Hepatocyte (in vitro differentiated cells): ENCODE measurements around the gene AMDHD2. TPM values are rescaled to one million over a fixed set of nuclear protein-coding genes. Genes with fewer than 3 reads are reported as not detected.
A peak's percentile ranks its signal among the peaks of the same experiment; 100 is the strongest.
"Not testable (repeated sequence)": the region's sequence is repeated elsewhere in the genome, so short reads cannot be mapped to it uniquely, and the experiment has no call there.

ENCODE experiments used
- DNase-seq: peaks from one replicate; pipeline ENCODE4 v3.0.0-alpha.2; 2016; ENCODE audit warnings: low spot score
- H2AFZ ChIP-seq: fragments of 200-600 bp; sonication (generic); 2 replicates; pipeline ENCODE4 v1.6.0; 2016; ENCODE audit warnings: antibody characterized with exemption, mild to moderate bottlenecking
- H3K27ac ChIP-seq: fragments of 200-600 bp; sonication (generic); 2 replicates; pipeline ENCODE4 v1.5.1; 2016; ENCODE audit warnings: mild to moderate bottlenecking
- H3K27me3 ChIP-seq: fragments of 200-600 bp; sonication (generic); 2 replicates; pipeline ENCODE4 v1.6.1; 2016
- H3K36me3 ChIP-seq: fragments of 200-600 bp; sonication (generic); replicated peaks from 2 replicates; pipeline ENCODE4 v1.5.1; 2016; ENCODE audit warnings: low read depth; ENCODE audit not compliant: insufficient read depth
- H3K4me1 ChIP-seq: fragments of 200-600 bp; sonication (generic); 2 replicates; pipeline ENCODE4 v1.5.1; 2016; ENCODE audit warnings: mild to moderate bottlenecking, moderate library complexity; ENCODE audit not compliant: insufficient read depth
- H3K4me2 ChIP-seq: fragments of 200-600 bp; sonication (generic); 2 replicates; pipeline ENCODE4 v1.6.0; 2016
- H3K4me3 ChIP-seq: fragments of 200-600 bp; sonication (generic); 2 replicates; pipeline ENCODE4 v1.5.1; 2016; ENCODE audit warnings: mild to moderate bottlenecking
- H3K79me2 ChIP-seq: fragments of 200-600 bp; sonication (generic); 2 replicates; pipeline ENCODE4 v1.6.0; 2017; ENCODE audit warnings: mild to moderate bottlenecking
- H3K9me2 ChIP-seq: fragments of 200-600 bp; sonication (generic); replicated peaks from 2 replicates; pipeline ENCODE4 v1.6.0; 2017; ENCODE audit warnings: mild to moderate bottlenecking; ENCODE audit not compliant: insufficient read depth
- H3K9me3 ChIP-seq: fragments of 200-600 bp; sonication (generic); 2 replicates; pipeline ENCODE4 v1.5.1; 2016; ENCODE audit warnings: low read depth, mild to moderate bottlenecking
- H4K20me1 ChIP-seq: fragments of 200-600 bp; sonication (generic); 2 replicates; pipeline ENCODE4 v1.6.0; 2016; ENCODE audit warnings: mild to moderate bottlenecking; ENCODE audit not compliant: insufficient read depth, poor library complexity, severe bottlenecking
- EZH2 ChIP-seq: fragments of 200-600 bp; sonication (generic); IDR thresholded peaks from 2 replicates; pipeline ENCODE4 v1.6.1; 2016; ENCODE audit warnings: antibody characterized with exemption, mild to moderate bottlenecking, borderline replicate concordance
- EZH2phosphoT487 ChIP-seq: fragments of 200-600 bp; sonication (generic); IDR thresholded peaks from one replicate; pipeline ENCODE4 v1.6.1; 2018; ENCODE audit warnings: antibody characterized with exemption, mild to moderate bottlenecking, low read depth, moderate library complexity; ENCODE audit not compliant: unreplicated experiment, severe bottlenecking
- WGBS: methylation state at CpG from one replicate; pipeline ENCODE4 v1.1.6; 2016; ENCODE audit warnings: low lambda C conversion rate; ENCODE audit errors: missing lambda C conversion rate; 5-methylcytosine and 5-hydroxymethylcytosine counted together
- polyA plus RNA-seq: library from polyadenylated mRNA; unstranded; fragments of >200 nt; fragmentation: Nextera tagmentation; extraction: Ambion mirVana; gene quantifications from 2 replicates; pipeline ENCODE4 v1.2.1, GENCODE V29; 2016
- total RNA-seq: library from RNA; depleted of rRNA; stranded (reverse); fragments of >200 nt; gene quantifications from 2 replicates; pipeline ENCODE4 v1.2.3, GENCODE V29; 2014
- TF ChIP-seq, protein P1 (sequence below): fragments of 200-600 bp; sonication (generic); IDR thresholded peaks from 2 replicates; pipeline ENCODE4 v1.5.1; 2016; ENCODE audit warnings: antibody characterized with exemption, mild to moderate bottlenecking; ENCODE audit not compliant: poor library complexity

Gene AMDHD2
- total and polyA plus RNA-seq, 2 experiments from 2014 or later, result 43.6 to 70.8 TPM

- H3K79me2 ChIP-seq, result peaks cover 21% of the 10 kb centered on the region
Measured at GRCh38 chr16:2535625-2536013, 15.4 kb downstream of the AMDHD2 start.

DNA sequence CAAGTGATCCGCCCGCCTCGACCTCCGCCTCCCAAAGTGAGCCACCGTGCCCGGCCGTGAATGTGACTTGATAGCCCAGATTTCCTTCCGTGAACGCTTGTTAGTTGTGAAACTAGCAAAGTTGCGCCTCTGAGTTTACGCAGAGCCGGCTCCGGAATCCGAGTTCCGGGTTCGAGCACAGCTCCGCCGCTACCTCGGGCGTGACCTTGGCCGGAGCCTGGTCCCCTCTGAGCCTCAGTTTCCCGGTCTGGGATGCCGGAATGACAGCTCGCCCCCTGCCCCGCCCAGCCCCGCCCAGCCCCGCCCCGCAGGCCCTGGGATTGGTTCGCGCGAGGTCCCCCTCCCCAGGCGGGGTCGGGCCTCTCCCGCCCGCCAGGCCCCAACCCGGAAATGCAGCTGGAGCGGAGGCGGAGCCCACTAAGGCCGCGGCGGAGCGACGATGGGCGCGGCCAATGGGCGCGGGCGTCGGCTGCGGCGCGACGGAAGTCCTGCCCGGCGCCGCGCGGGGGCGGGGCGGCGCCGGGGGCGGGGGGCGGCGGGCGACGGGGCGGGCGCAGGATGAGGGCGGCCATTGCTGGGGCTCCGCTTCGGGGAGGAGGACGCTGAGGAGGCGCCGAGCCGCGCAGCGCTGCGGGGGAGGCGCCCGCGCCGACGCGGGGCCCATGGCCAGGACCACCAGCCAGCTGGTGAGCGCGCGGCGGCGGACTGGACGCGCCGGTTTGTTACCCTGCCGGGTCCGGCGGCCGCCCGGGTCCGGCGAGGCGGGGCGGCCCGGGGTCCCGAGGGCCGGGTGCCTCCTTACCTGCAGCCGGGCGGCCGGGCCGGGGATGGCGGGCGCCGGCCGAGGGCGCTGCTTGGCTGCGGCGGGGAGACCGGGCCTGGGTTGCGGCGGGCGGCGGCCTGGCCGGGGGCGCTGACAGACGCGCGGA is 17.5 kb downstream of the AMDHD2 start, which contains the start of gene PDPK1:
TSS of gene PDPK1 (plus strand) at position 571 of the 929 bp plus-strand sequence. CDS start at position 663, 92 bp downstream.
- Histone ChIP-seq H3K9me3 (no peaks in the 10 kb centered on the region), H3K36me3 (no peaks in the 10 kb centered on the region)

More at GRCh38 chr16:2535625-2536013, 15.4 kb downstream of the AMDHD2 start:
- WGBS, result 78% methylated on average over 9 of the region's 9 CpGs
- Histone ChIP-seq H3K4me2 (no peak overlapping the region), H4K20me1 (peaks cover 21% of the 10 kb centered on the region), H2AFZ (no peak overlapping the region), H3K27ac (no peak overlapping the region), H3K4me3 (no peak overlapping the region), H3K36me3 (no peaks in the 10 kb centered on the region), H3K4me1 (peaks cover 14% of the 10 kb centered on the region), H3K27me3 (no peaks in the 10 kb centered on the region), H3K9me3 (no peaks in the 10 kb centered on the region), H3K9me2 (no peaks in the 10 kb centered on the region)
- TF ChIP-seq EZH2phosphoT487 (no peak), EZH2 (no peak)
- TF ChIP-seq, protein P1, sequence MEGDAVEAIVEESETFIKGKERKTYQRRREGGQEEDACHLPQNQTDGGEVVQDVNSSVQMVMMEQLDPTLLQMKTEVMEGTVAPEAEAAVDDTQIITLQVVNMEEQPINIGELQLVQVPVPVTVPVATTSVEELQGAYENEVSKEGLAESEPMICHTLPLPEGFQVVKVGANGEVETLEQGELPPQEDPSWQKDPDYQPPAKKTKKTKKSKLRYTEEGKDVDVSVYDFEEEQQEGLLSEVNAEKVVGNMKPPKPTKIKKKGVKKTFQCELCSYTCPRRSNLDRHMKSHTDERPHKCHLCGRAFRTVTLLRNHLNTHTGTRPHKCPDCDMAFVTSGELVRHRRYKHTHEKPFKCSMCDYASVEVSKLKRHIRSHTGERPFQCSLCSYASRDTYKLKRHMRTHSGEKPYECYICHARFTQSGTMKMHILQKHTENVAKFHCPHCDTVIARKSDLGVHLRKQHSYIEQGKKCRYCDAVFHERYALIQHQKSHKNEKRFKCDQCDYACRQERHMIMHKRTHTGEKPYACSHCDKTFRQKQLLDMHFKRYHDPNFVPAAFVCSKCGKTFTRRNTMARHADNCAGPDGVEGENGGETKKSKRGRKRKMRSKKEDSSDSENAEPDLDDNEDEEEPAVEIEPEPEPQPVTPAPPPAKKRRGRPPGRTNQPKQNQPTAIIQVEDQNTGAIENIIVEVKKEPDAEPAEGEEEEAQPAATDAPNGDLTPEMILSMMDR, result no peak
- DNase-seq, result peak; percentile 40

DNA sequence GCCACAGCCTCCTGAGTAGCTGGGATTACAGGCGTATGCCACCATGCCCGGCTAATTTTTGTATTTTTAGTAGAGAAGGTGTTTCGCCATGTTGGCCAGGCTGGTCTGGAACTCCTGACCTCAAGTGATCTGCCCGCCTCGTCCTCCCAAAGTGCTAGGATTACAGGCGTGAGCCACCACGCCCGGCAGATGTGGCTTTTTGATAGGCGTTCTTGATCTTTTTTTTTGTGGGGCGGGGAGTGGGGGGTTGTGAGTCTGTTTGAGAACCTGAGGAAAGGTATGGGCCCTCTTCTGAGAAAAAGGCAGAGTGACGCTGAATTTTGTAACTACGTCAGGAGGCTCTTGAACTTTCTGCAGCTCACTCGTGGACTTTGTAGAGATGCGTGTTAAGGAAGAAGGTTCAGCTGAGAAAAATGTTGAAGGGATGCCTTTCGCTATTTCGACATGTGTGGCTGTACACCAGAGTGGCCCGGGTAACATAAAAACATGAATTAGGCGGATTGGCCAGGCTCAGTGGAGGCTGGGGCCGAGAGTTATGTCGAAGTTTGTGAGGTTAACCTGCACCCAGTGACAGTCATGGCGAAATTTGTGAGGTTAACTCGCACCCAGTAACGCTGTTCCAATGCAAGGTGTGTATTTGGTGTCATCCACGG is 19.1 kb downstream of the AMDHD2 start:
- H3K9me3 ChIP-seq, H3K4me3 ChIP-seq, H3K27me3 ChIP-seq, H3K27ac ChIP-seq, H2AFZ ChIP-seq, H3K36me3 ChIP-seq, DNase-seq, H3K9me2 ChIP-seq: not testable (repeated sequence)
- H3K4me2 ChIP-seq, result peak overlapping the region; percentile 91
- peaks cover 12% of the 10 kb centered on the region for H3K4me1 ChIP-seq
- peaks cover 46% of the 10 kb centered on the region for H3K79me2 ChIP-seq
- peaks cover 36% of the 10 kb centered on the region for H4K20me1 ChIP-seq
- WGBS, result 90% methylated on average over 24 of the region's 24 CpGs

More for the DNA sequence above, 17.5 kb downstream of the AMDHD2 start, which contains the start of gene PDPK1:
- peak within 1 kb of the TSS; percentile 77 for H3K4me3 ChIP-seq
- TF ChIP-seq EZH2phosphoT487, result no peak
- peak within 1 kb of the TSS; percentile 88 for H3K27ac ChIP-seq
- H3K79me2 ChIP-seq, result peaks cover 37% of the 10 kb centered on the region
- peaks cover 12% of the 10 kb centered on the region for H3K4me1 ChIP-seq
- peak within 1 kb of the TSS; percentile 29 for H2AFZ ChIP-seq
- 2% methylated on average over 23 of the region's 126 CpGs for WGBS
- H3K9me2 ChIP-seq, result no peaks in the 10 kb centered on the region
- H4K20me1 ChIP-seq, result peaks cover 31% of the 10 kb centered on the region
- peak; percentile 98 for DNase-seq
- H3K4me2 ChIP-seq, result peak within 1 kb of the TSS; percentile 91
- H3K27me3 ChIP-seq, result no peaks in the 10 kb centered on the region

DNA sequence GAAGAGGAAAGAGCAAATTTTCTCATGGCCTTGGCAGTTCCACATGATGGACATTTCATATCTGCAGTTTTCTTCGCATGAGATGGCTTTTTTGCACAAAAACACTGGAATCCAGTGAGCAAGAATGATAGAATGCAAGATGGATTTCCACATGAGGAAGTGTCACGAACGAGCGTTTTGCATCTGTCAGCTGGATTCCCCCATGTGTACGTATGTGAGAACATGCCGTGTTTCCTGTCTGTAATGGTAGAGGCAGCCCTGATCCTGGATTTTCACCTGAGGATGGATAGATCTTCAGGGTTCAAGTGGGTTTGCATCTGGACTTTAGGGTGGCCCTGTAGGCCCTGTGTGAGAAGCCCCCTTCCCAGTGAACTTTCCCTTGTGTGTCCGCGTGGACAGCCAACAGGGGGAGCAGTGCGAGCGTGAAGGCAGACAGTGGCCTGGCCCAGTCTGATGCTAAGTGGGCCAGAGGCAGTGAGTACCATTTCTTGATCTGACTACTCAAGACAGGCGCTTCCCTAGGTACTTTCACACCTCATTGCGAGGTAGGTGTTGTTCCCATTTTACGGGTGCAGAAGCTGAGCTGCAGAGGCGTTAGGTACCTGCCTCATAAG is 19.8 kb downstream of the AMDHD2 start:
- H3K4me2 ChIP-seq, result peak overlapping the region; percentile 91
- DNase-seq, result peak; percentile 23
- not testable (repeated sequence) for H2AFZ ChIP-seq, H3K9me2 ChIP-seq, H3K9me3 ChIP-seq, H3K36me3 ChIP-seq, H3K27me3 ChIP-seq, H3K4me3 ChIP-seq, H3K27ac ChIP-seq
- TF ChIP-seq, protein P1, result peak; percentile 50
- peaks cover 52% of the 10 kb centered on the region for H3K79me2 ChIP-seq
- peaks cover 12% of the 10 kb centered on the region for H3K4me1 ChIP-seq
- 74% methylated on average over 14 of the region's 14 CpGs for WGBS
- H4K20me1 ChIP-seq, result peaks cover 36% of the 10 kb centered on the region

DNA sequence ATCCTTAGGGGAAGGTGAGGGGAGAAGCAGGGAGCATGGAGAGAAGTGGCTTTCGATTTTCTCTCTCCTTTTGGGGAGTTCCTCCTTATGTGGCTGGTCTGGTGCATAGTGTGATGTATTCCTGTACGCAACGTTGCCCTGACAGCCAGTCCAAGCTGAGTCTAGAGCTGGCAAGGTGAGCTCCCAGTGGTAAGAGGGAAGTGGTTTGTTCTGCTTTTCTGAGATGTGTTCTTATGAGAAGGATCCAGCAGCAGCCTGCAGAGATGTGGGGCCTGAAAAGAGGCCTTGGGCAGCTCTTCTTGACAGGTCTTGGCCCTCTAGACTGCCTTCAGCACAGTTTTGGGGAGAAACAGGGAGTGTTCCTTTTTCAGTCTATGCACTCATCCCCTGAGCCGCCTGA is 20.7 kb downstream of the AMDHD2 start:
- not testable (repeated sequence) for DNase-seq, H3K4me3 ChIP-seq, H3K27ac ChIP-seq, H3K9me3 ChIP-seq, H3K27me3 ChIP-seq, H3K4me2 ChIP-seq, H3K9me2 ChIP-seq, H3K36me3 ChIP-seq, H2AFZ ChIP-seq
- Histone ChIP-seq H4K20me1 (peaks cover 43% of the 10 kb centered on the region), H3K79me2 (peaks cover 62% of the 10 kb centered on the region), H3K4me1 (peaks cover 12% of the 10 kb centered on the region)
- WGBS, result 92% methylated on average over 4 of the region's 4 CpGs

GRCh38 chr16:2541409-2541808 is 21.2 kb downstream of the AMDHD2 start:
- 78% methylated on average over 6 of the region's 6 CpGs for WGBS

More at GRCh38 chr16:2541409-2541808, 21.2 kb downstream of the AMDHD2 start:
- Histone ChIP-seq H4K20me1 (peaks cover 44% of the 10 kb centered on the region), H3K4me1 (peaks cover 12% of the 10 kb centered on the region), H3K79me2 (peaks cover 67% of the 10 kb centered on the region)
- not testable (repeated sequence) for H3K36me3 ChIP-seq, H3K27ac ChIP-seq, H3K27me3 ChIP-seq, H2AFZ ChIP-seq, H3K9me3 ChIP-seq, H3K4me3 ChIP-seq, H3K4me2 ChIP-seq, H3K9me2 ChIP-seq
- peak; percentile 41 for DNase-seq
